Activated CD4-positive, CD25-positive, alpha-beta regulatory T cell treated with anti-CD3 and anti-CD28 coated beads, Interleukin-2, amount 50 U/mL, for 24 hours (primary cell): ENCODE results near the gene ZSCAN21.

ENCODE experiments used
- ATAC-seq, 2 donors: fragments of 150-1000 bp; cut with Tn5 transposase; one replicate each; pipeline ENCODE4 v1.10.0; 2021; ENCODE audit warnings: mild to moderate bottlenecking in 1 of 2, moderate library complexity in 1 of 2

ZSCAN21 gene

GRCh38 chr7:100029596-100029995 is 20.0 kb upstream of the ZSCAN21 start:
- no peak for ATAC-seq

GRCh38 chr7:100033526-100033925 is 16.0 kb upstream of the ZSCAN21 start:
- no peak for ATAC-seq

- ATAC-seq: no peak
Observed at GRCh38 chr7:100034871-100035510, 14.6 kb upstream of the ZSCAN21 start.

GRCh38 chr7:100035876-100036275 is 13.7 kb upstream of the ZSCAN21 start:
- no peak for ATAC-seq

GRCh38 chr7:100038326-100038725 is 11.2 kb upstream of the ZSCAN21 start:
- ATAC-seq: no peak

GRCh38 chr7:100040575-100040974 is 9.0 kb upstream of the ZSCAN21 start:
- no peak for ATAC-seq

- no peak for ATAC-seq
Observed at GRCh38 chr7:100044718-100045117, 4.9 kb upstream of the ZSCAN21 start.

GRCh38 chr7:100048680-100049079 is 894 bp upstream of the ZSCAN21 start:
- ATAC-seq: no peak

- no peak for ATAC-seq
Observed at GRCh38 chr7:100051611-100052010, 2.0 kb downstream of the ZSCAN21 start.

GRCh38 chr7:100053215-100053614 is 3.6 kb downstream of the ZSCAN21 start:
- ATAC-seq: no peak

- no peak for ATAC-seq
Observed at GRCh38 chr7:100057006-100057405, 7.4 kb downstream of the ZSCAN21 start.

GRCh38 chr7:100059251-100059739 is 9.7 kb downstream of the ZSCAN21 start:
- no peak for ATAC-seq

GRCh38 chr7:100061518-100062193 is 12.1 kb downstream of the ZSCAN21 start:
- ATAC-seq: no peak

GRCh38 chr7:100063376-100063775 is 13.8 kb downstream of the ZSCAN21 start:
- ATAC-seq: no peak

- no peak for ATAC-seq
Observed at GRCh38 chr7:100064162-100064561, 14.6 kb downstream of the ZSCAN21 start.

GRCh38 chr7:100065452-100066186 is 16.0 kb downstream of the ZSCAN21 start:
- ATAC-seq: no peak

- no peak for ATAC-seq
Observed at GRCh38 chr7:100066953-100067352, 17.4 kb downstream of the ZSCAN21 start.

GRCh38 chr7:100069991-100070390 is 20.4 kb downstream of the ZSCAN21 start:
- no peak for ATAC-seq

GRCh38 chr7:100071018-100071723 is 21.6 kb downstream of the ZSCAN21 start:
- ATAC-seq: no peak

GRCh38 chr7:100072462-100072861 is 22.9 kb downstream of the ZSCAN21 start:
- no peak for ATAC-seq

GRCh38 chr7:100074841-100075240 is 25.3 kb downstream of the ZSCAN21 start:
- ATAC-seq: no peak

- no peak for ATAC-seq
Observed at GRCh38 chr7:100075418-100075817, 25.8 kb downstream of the ZSCAN21 start.

GRCh38 chr7:100077205-100077604 is 27.6 kb downstream of the ZSCAN21 start:
- no peak for ATAC-seq
